HCT116 (cell line): ENCODE measurements around the gene LHB. TPM values are rescaled to one million over a fixed set of nuclear protein-coding genes. Genes with fewer than 3 reads are reported as not detected.
A peak's percentile ranks its signal among the peaks of the same experiment; 100 is the strongest.
"Not testable (repeated sequence)": the region's sequence is repeated elsewhere in the genome, so short reads cannot be mapped to it uniquely, and the experiment has no call there.

Experiments used
- ATAC-seq: fragments of 200-7000 bp; cut with Tn5 transposase; 2 replicates; pipeline ENCODE4 v1.9.1; 2020; ENCODE audit warnings: mild to moderate bottlenecking, moderate library complexity
- BruUV-seq: library from RNA; stranded (reverse); fragments of 400-500 nt; replicated peaks from 2 replicates; lab custom pipeline; 2021; lab: Mats Ljungman, UMichigan
- CTCF ChIA-PET: fragments of 300-600 bp; sonication (Branson Sonifier 250); formaldehyde crosslinking; loops from one replicate; lab custom pipeline; 2021; ENCODE audit warnings: antibody characterized with exemption; lab: Charles Lee
- POLR2A ChIA-PET: fragments of 300-600, 350-600 bp; sonication (Branson Sonifier 250); formaldehyde crosslinking; loops from one replicate; lab custom pipeline; 2021; ENCODE audit warnings: antibody characterized with exemption; lab: Charles Lee
- RAD21 ChIA-PET, 2 experiments: fragments of 300-600 bp; sonication (Branson Sonifier 250); formaldehyde crosslinking; loops; one replicate each; lab custom pipeline; 2023; ENCODE audit warnings: low total read pairs in 2 of 2; ENCODE audit not compliant: uncharacterized antibody in 2 of 2, unreplicated experiment in 2 of 2, low non-redundant PET in 1 of 2; lab: Charles Lee
- DNase-seq: peaks from one replicate; pipeline ENCODE4 v3.0.0-alpha.2; 2010; ENCODE audit warnings: low read depth, low spot score
- H2AFZ ChIP-seq: fragments of 200-600 bp; shearing (Covaris generic), sonication (generic); 2 replicates; pipeline ENCODE4 v1.6.1; 2017; ENCODE audit warnings: low read depth, mixed run types, mixed read lengths, antibody characterized with exemption, low read length; ENCODE audit not compliant: poor library complexity, severe bottlenecking
- H3K27ac ChIP-seq: 2 replicates; pipeline ENCODE4 v1.5.1; 2012; ENCODE audit warnings: low read depth, low read length
- H3K27me3 ChIP-seq: fragments of 200-600 bp; sonication (generic); 2 replicates; pipeline ENCODE4 v1.6.1; 2016; ENCODE audit warnings: mixed run types, low read length, mixed read lengths; ENCODE audit not compliant: insufficient read depth
- H3K36me3 ChIP-seq, 2 experiments: fragments of 200-500 bp in 1 of 2; fragments of 200-600 bp in 1 of 2; sonication (Bioruptor generic) in 1 of 2; sonication (generic) in 1 of 2; 2 replicates each; pipeline versions ENCODE4 v1.5.1 to v1.6.1; 2014 to 2016; ENCODE audit warnings: low read length in 2 of 2, inconsistent platforms in 1 of 2, mixed read lengths in 1 of 2, mixed run types in 1 of 2; ENCODE audit not compliant: insufficient read depth in 2 of 2, control insufficient read depth in 1 of 2
- H3K4me1 ChIP-seq, 2 experiments: fragments of 200-600 bp in 1 of 2; sonication (generic) in 1 of 2; 2 replicates each; pipeline versions ENCODE4 v1.5.1 to v1.6.1; 2012 to 2017; ENCODE audit warnings: low read length in 2 of 2, inconsistent platforms in 1 of 2, mild to moderate bottlenecking in 1 of 2, mixed read lengths in 1 of 2, mixed run types in 1 of 2, moderate library complexity in 1 of 2; ENCODE audit not compliant: insufficient read depth in 2 of 2, control insufficient read depth in 1 of 2
- H3K4me2 ChIP-seq: fragments of 200-600 bp; sonication (generic); 2 replicates; pipeline ENCODE4 v1.6.1; 2017; ENCODE audit warnings: mixed run types, low read length, mixed read lengths
- H3K4me3 ChIP-seq, 2 experiments: fragments of 200-600 bp in 1 of 2; sonication (generic) in 1 of 2; replicated peaks in 1 of 2; 2 replicates each; pipeline ENCODE4 v1.5.1; 2011 to 2016; ENCODE audit warnings: low read length in 2 of 2, control low read depth in 1 of 2, low read depth in 1 of 2, mild to moderate bottlenecking in 1 of 2, mixed read lengths in 1 of 2, mixed run types in 1 of 2
- H3K79me2 ChIP-seq: fragments of 200-600 bp; sonication (generic); 2 replicates; pipeline ENCODE4 v1.6.1; 2017; ENCODE audit warnings: mild to moderate bottlenecking, mixed run types, low read length, moderate library complexity, mixed read lengths; ENCODE audit not compliant: insufficient read depth
- H3K9ac ChIP-seq: fragments of 200-600 bp; sonication (generic); 2 replicates; pipeline ENCODE4 v1.6.1; 2016; ENCODE audit warnings: low read length, mixed read lengths
- H3K9me2 ChIP-seq: fragments of 200-600 bp; sonication (generic), shearing (Covaris generic); 2 replicates; pipeline ENCODE4 v1.6.1; 2017; ENCODE audit warnings: mixed run types, mild to moderate bottlenecking, moderate library complexity; ENCODE audit not compliant: insufficient read depth
- H3K9me3 ChIP-seq, 2 experiments: fragments of 200-500 bp in 1 of 2; fragments of 200-600 bp in 1 of 2; sonication (Bioruptor generic) in 1 of 2; sonication (generic) in 1 of 2; 2 replicates each; pipeline ENCODE4 v1.6.1; 2014 to 2017; ENCODE audit warnings: low read length in 2 of 2, mixed read lengths in 2 of 2, inconsistent platforms in 1 of 2, low read depth in 1 of 2, mild to moderate bottlenecking in 1 of 2, mixed run types in 1 of 2, moderate library complexity in 1 of 2; ENCODE audit not compliant: control insufficient read depth in 1 of 2, insufficient read depth in 1 of 2
- H4K20me1 ChIP-seq: fragments of 200-600 bp; sonication (generic), shearing (Covaris generic); 2 replicates; pipeline ENCODE4 v1.6.1; 2017; ENCODE audit warnings: mixed run types, mild to moderate bottlenecking, moderate library complexity; ENCODE audit not compliant: insufficient read depth
- RAD21 ChIP-seq: IDR thresholded peaks from 2 replicates; pipeline ENCODE4 v1.6.1; 2012; ENCODE audit warnings: low read depth, mild to moderate bottlenecking
- SP1 ChIP-seq: IDR thresholded peaks from 2 replicates; pipeline ENCODE4 v1.6.1; 2012; ENCODE audit warnings: low read depth
- TCF7L2 ChIP-seq: IDR thresholded peaks from 2 replicates; pipeline ENCODE4 v1.7.0; 2011; ENCODE audit warnings: borderline replicate concordance, inconsistent platforms; ENCODE audit not compliant: insufficient read depth, insufficient read length; ENCODE audit errors: extremely low read depth
- YY1 ChIP-seq: IDR thresholded peaks from 2 replicates; pipeline ENCODE4 v1.6.1; 2011; ENCODE audit warnings: low read length, low read depth, moderate library complexity, mild to moderate bottlenecking; ENCODE audit not compliant: insufficient replicate concordance; ENCODE audit errors: extremely low read depth
- intact Hi-C: fragments of 100-400 bp; cut with micrococcal nuclease; formaldehyde crosslinking; loops from 2 replicates; pipeline ENCODE4 v1.10.0; 2022
- total RNA-seq: library from RNA; stranded (reverse); gene quantifications from one replicate; pipeline ENCODE4 v1.2.1, GENCODE V29; 2021; ENCODE audit not compliant: unreplicated experiment
- TF ChIP-seq, protein P1 (sequence below), 3 experiments: fragments of 200-600 bp in 1 of 3; sonication (generic) in 1 of 3; IDR thresholded peaks in 2 of 3; conservative IDR thresholded peaks in 1 of 3; 2 replicates each; pipeline ENCODE4 v1.5.1; 2012 to 2017; ENCODE audit warnings: low read depth in 2 of 3, low read length in 2 of 3, antibody characterized with exemption in 1 of 3, borderline replicate concordance in 1 of 3, control low read depth in 1 of 3, mild to moderate bottlenecking in 1 of 3, mixed read lengths in 1 of 3, mixed run types in 1 of 3, moderate library complexity in 1 of 3; ENCODE audit not compliant: insufficient read depth in 1 of 3
- TF ChIP-seq, protein P2 (sequence below): IDR thresholded peaks from 2 replicates; pipeline ENCODE4 v1.6.1; 2012

Gene LHB
- total RNA-seq, 1 experiment from 2014 or later: 3.7 TPM

DNA sequence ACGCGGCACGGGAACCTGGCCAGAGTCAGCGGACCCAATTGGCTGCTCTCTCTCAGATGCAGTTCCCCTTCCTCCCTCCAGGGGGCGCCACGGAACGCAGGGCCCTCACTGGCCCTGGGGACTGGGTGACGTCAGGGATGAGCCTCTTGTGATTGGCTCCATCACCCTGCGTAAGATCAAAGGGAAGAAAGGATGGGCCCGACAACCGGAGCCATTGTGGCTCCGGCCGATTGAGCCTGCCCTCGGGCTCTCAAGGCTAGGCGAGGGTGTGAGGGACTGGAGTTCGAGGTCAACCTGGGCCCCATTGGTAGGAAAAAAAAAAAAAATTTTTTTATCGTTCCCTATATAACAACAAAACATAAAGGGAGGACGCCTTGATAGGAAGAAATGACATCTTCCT lies 19.9 kb upstream of the LHB start, which contains the start of gene CGB1:
TSS of gene CGB1 (minus strand) at position 81 of the 400 bp plus-strand sequence. CDS start 184 bp downstream, outside the sequence.
- H3K9ac ChIP-seq, H3K4me3 ChIP-seq, H3K27me3 ChIP-seq: not testable (repeated sequence)
- peaks cover 15 to 31% of the 10 kb centered on the region in 2 experiments for H3K4me1 ChIP-seq
- TF ChIP-seq, protein P1, sequence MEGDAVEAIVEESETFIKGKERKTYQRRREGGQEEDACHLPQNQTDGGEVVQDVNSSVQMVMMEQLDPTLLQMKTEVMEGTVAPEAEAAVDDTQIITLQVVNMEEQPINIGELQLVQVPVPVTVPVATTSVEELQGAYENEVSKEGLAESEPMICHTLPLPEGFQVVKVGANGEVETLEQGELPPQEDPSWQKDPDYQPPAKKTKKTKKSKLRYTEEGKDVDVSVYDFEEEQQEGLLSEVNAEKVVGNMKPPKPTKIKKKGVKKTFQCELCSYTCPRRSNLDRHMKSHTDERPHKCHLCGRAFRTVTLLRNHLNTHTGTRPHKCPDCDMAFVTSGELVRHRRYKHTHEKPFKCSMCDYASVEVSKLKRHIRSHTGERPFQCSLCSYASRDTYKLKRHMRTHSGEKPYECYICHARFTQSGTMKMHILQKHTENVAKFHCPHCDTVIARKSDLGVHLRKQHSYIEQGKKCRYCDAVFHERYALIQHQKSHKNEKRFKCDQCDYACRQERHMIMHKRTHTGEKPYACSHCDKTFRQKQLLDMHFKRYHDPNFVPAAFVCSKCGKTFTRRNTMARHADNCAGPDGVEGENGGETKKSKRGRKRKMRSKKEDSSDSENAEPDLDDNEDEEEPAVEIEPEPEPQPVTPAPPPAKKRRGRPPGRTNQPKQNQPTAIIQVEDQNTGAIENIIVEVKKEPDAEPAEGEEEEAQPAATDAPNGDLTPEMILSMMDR (IDR thresholded peaks at IDR 0.05 in 2 of 3, conservative IDR thresholded peaks at IDR 0.05 in 1 of 3; ENCODE audit: borderline replicate concordance in 1 of 3, insufficient read depth in 1 of 3, low read depth in 2 of 3, low read length in 2 of 3): peak; percentile 40 to 93 (median 83); a peak in 5 of 6 replicates
- TF ChIP-seq RAD21: peak; percentile 59
- TF ChIP-seq TCF7L2: peak; percentile 98
- 0 out of 2 replicates have a peak, but pooled peaks have one; percentile 23 for TF ChIP-seq SP1
- TF ChIP-seq, all 23 proteins: peak for 4; not testable (repeated sequence) for 19
- H4K20me1 ChIP-seq, intact Hi-C loops, H3K79me2 ChIP-seq, H3K9me3 ChIP-seq, DNase-seq, H3K9me2 ChIP-seq, H2AFZ ChIP-seq, H3K36me3 ChIP-seq, BruUV-seq, CTCF ChIA-PET, RAD21 ChIA-PET, H3K27ac ChIP-seq, POLR2A ChIA-PET: not testable (repeated sequence)
- peak within 1 kb of the TSS; percentile 28; the same call in 1 of the 2 replicates for H3K4me2 ChIP-seq
- peak; percentile 69 for ATAC-seq

DNA sequence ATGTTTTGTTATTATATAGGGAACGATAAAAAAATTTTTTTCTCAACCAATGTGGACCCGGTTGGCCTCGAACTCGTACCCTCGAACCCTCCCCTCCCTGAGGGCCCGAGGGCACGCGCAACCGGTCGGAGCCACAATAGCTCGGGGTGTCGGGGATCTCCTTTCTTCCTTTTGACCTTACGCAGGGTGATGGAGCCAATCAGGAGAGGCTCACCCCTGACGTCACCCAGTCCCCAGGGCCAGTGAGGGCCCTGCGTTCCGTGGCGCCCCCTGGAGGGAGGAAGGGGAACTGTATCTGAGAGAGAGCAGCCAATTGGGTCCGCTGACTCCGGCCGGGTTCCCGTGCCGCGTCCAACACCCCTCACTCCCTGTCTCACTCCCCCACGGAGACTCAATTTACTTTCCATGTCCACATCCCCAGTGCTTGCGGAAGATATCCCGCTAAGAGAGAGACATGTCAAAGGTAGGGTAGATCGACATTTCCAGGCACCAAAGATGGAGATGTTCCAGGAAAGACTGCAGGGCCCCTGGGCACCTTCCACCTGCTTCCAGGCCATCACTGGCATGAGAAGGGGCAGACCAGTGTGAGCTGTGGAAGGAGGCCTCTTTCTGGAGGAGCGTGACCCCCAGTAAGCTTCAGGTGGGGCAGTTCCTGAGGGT lies 14.9 kb upstream of the LHB start, which contains the start of gene CGB2:
TSS of gene CGB2 (plus strand) at position 249 of the 660 bp plus-strand sequence. CDS start at position 455, 206 bp downstream.
- H3K4me2 ChIP-seq: peak within 1 kb of the TSS; percentile 51
- ATAC-seq (peak; percentile 94), DNase-seq (peak; percentile 86)
- peak within 1 kb of the TSS; percentile 31 to 44 for H3K4me3 ChIP-seq
- H3K27ac ChIP-seq, BruUV-seq, H3K4me1 ChIP-seq, H3K9me2 ChIP-seq, H2AFZ ChIP-seq, H3K79me2 ChIP-seq, H3K9me3 ChIP-seq, intact Hi-C loops, POLR2A ChIA-PET, H3K36me3 ChIP-seq, H3K27me3 ChIP-seq, H4K20me1 ChIP-seq, H3K9ac ChIP-seq, RAD21 ChIA-PET: not testable (repeated sequence)
- TF ChIP-seq YY1 (peak; percentile 34), TCF7L2 (peak; percentile 58), RAD21 (peak; percentile 28; the same call in 1 of the 2 replicates)
- TF ChIP-seq, protein P1 (IDR thresholded peaks at IDR 0.05 in 2 of 3, conservative IDR thresholded peaks at IDR 0.05 in 1 of 3; ENCODE audit: borderline replicate concordance in 1 of 3, insufficient read depth in 1 of 3, low read depth in 2 of 3, low read length in 2 of 3): peak; percentile 28 to 71 (median 69); a peak in 5 of 6 replicates
- TF ChIP-seq, protein P2, sequence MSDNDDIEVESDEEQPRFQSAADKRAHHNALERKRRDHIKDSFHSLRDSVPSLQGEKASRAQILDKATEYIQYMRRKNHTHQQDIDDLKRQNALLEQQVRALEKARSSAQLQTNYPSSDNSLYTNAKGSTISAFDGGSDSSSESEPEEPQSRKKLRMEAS: peak; percentile 51; the same call in 1 of the 2 replicates
- CTCF ChIA-PET: interaction anchor here (0.6 to 1.5 kb wide), 5 partner anchors 12 to 54 kb away, joined by 3 to 8 read pairs (median 3); partner anchors contain the start of genes CGB7, GYS1 and RUVBL2
